HepG2 (cell line): ENCODE measurements around the gene IGLON5. TPM values are rescaled to one million over a fixed set of nuclear protein-coding genes. Genes with fewer than 3 reads are reported as not detected.
A peak's percentile ranks its signal among the peaks of the same experiment; 100 is the strongest.

Experiments used
- ATAC-seq: fragments of 200-7000 bp; cut with Tn5 transposase; 3 replicates; pipeline ENCODE4 v1.9.1; 2020; ENCODE audit warnings: mild to moderate bottlenecking, moderate library complexity
- BruUV-seq: library from RNA; stranded (reverse); fragments of 400-500 nt; replicated peaks from 2 replicates; lab custom pipeline; 2021; lab: Mats Ljungman, UMichigan
- CTCF ChIA-PET: fragments of 300-600 bp; formaldehyde crosslinking; extraction: SDS; loops from one replicate; lab custom pipeline; 2021; ENCODE audit warnings: low total read pairs, inconsistent platforms, low intra/inter-chr PET ratio; lab: Yijun Ruan, JAX
- POLR2A ChIA-PET: fragments of 350-600 bp; sonication (Branson Sonifier 250); formaldehyde crosslinking; loops from one replicate; lab custom pipeline; 2020; ENCODE audit warnings: antibody characterized with exemption, inconsistent platforms; lab: Yijun Ruan, JAX
- DNase-seq: peaks from one replicate; pipeline ENCODE4 v3.0.0-alpha.2; 2015; ENCODE audit warnings: low spot score
- FAIRE-seq: peaks from 3 replicates; lab custom pipeline; 2011; peaks lifted over from hg19 to GRCh38; lab: Jason Lieb, UNC
- H2AFZ ChIP-seq: one replicate; pipeline ENCODE4 v1.6.1; 2011; ENCODE audit warnings: low read length, inconsistent platforms
- H3K27ac ChIP-seq: fragments of 300-600 bp; 3 replicates; pipeline ENCODE4 v1.8.0; 2011; ENCODE audit warnings: mixed run types, mild to moderate bottlenecking, mixed read lengths, low read length, inconsistent platforms; ENCODE audit not compliant: insufficient read depth; ENCODE audit errors: extremely low read length
- H3K27me3 ChIP-seq, 2 experiments: fragments of 200-600 bp in 1 of 2; 2 replicates in 1 of 2; 3 replicates in 1 of 2; pipeline versions ENCODE4 v1.6.0 to v1.8.0; 2011; ENCODE audit warnings: low read length in 2 of 2, mild to moderate bottlenecking in 2 of 2, moderate library complexity in 2 of 2, inconsistent platforms in 1 of 2; ENCODE audit not compliant: insufficient read depth in 2 of 2, control insufficient read depth in 1 of 2
- H3K36me3 ChIP-seq, 2 experiments: fragments of 200-600 bp in 1 of 2; replicated peaks in 1 of 2; 2 replicates in 1 of 2; 3 replicates in 1 of 2; pipeline versions ENCODE4 v1.5.1 to v1.8.0; 2011; ENCODE audit warnings: low read length in 2 of 2, inconsistent platforms in 1 of 2; ENCODE audit not compliant: insufficient read depth in 2 of 2, control insufficient read depth in 1 of 2
- H3K4me1 ChIP-seq: 2 replicates; pipeline ENCODE4 v1.5.1; 2012; ENCODE audit warnings: low read length, inconsistent platforms; ENCODE audit not compliant: insufficient read depth
- H3K4me2 ChIP-seq: 2 replicates; pipeline ENCODE4 v1.6.0; 2011; ENCODE audit warnings: low read depth, low read length, inconsistent platforms
- H3K4me3 ChIP-seq, 3 experiments: fragments of 200-600 bp in 1 of 3; sonication (generic), shearing (Covaris generic) in 1 of 3; replicated peaks in 1 of 3; 2 replicates each; pipeline ENCODE4 v1.5.1; 2011 to 2016; ENCODE audit warnings: low read length in 3 of 3, inconsistent platforms in 2 of 3, low read depth in 2 of 3, mild to moderate bottlenecking in 2 of 3, control low read depth in 1 of 3, mixed read lengths in 1 of 3; ENCODE audit not compliant: insufficient read depth in 1 of 3
- H3K79me2 ChIP-seq: one replicate; pipeline ENCODE4 v1.6.1; 2011; ENCODE audit warnings: low read length, inconsistent platforms; ENCODE audit not compliant: insufficient read depth
- H3K9ac ChIP-seq: 2 replicates; pipeline ENCODE4 v1.6.0; 2011; ENCODE audit warnings: mild to moderate bottlenecking, low read depth, low read length, inconsistent platforms; ENCODE audit not compliant: insufficient read depth
- H3K9me3 ChIP-seq: 2 replicates; pipeline ENCODE4 v1.5.1; 2012; ENCODE audit warnings: mild to moderate bottlenecking, low read length
- H4K20me1 ChIP-seq: 2 replicates; pipeline ENCODE4 v1.6.0; 2011; ENCODE audit warnings: inconsistent platforms, mild to moderate bottlenecking, low read length, moderate library complexity; ENCODE audit not compliant: insufficient read depth
- ETV6 ChIP-seq: sonication (generic); formaldehyde crosslinking; conservative IDR thresholded peaks from 2 replicates; pipeline ENCODE4 v1.4.0; 2020; ENCODE audit warnings: missing genetic modification reagents
- HDAC6 ChIP-seq: fragments of 200-600 bp; sonication (generic); IDR thresholded peaks from 2 replicates; pipeline ENCODE4 v1.7.0; 2017; ENCODE audit warnings: mild to moderate bottlenecking, antibody characterized with exemption, low read length, low read depth
- KDM5B ChIP-seq: sonication (generic); formaldehyde crosslinking; IDR thresholded peaks from 2 replicates; pipeline ENCODE4 v1.4.0; 2020; ENCODE audit warnings: missing genetic modification reagents, mild to moderate bottlenecking, borderline replicate concordance
- KMT2B ChIP-seq: IDR thresholded peaks from 2 replicates; pipeline ENCODE4 v1.6.1; 2016; ENCODE audit warnings: missing genetic modification reagents, missing compliant biosample characterization
- NFIC ChIP-seq: IDR thresholded peaks from 2 replicates; pipeline ENCODE4 v1.6.1; 2012; ENCODE audit warnings: mild to moderate bottlenecking, low read length, inconsistent platforms
- NRL ChIP-seq: sonication (generic); formaldehyde crosslinking; IDR thresholded peaks from 2 replicates; pipeline ENCODE4 v1.5.0; 2020; ENCODE audit warnings: missing genetic modification reagents, mild to moderate bottlenecking, moderate library complexity, borderline replicate concordance
- PPARG ChIP-seq: conservative IDR thresholded peaks from 2 replicates; pipeline ENCODE4 v1.6.1; 2016; ENCODE audit warnings: missing biosample characterization, missing genetic modification reagents
- SMC3 ChIP-seq: IDR thresholded peaks from 2 replicates; pipeline ENCODE4 v1.6.1; 2011; ENCODE audit warnings: low read length, improper control_type of control experiment
- XRCC5 ChIP-seq: fragments of 200-400 bp; formaldehyde crosslinking; optimal IDR thresholded peaks from 2 replicates; pipeline ENCODE3; 2017; ENCODE audit warnings: mild to moderate bottlenecking, low read length
- ZBTB20 ChIP-seq: sonication (generic); formaldehyde crosslinking; IDR thresholded peaks from 2 replicates; pipeline ENCODE4 v1.8.1; 2023; ENCODE audit warnings: missing genetic modification reagents, low read depth, mild to moderate bottlenecking, borderline replicate concordance
- ZBTB3 ChIP-seq: sonication (generic); formaldehyde crosslinking; IDR thresholded peaks from 2 replicates; pipeline ENCODE4 v1.4.0; 2020; ENCODE audit warnings: low read depth, mild to moderate bottlenecking, moderate library complexity, missing genetic modification reagents, borderline replicate concordance
- ZNF160 ChIP-seq: sonication (generic); formaldehyde crosslinking; IDR thresholded peaks from 2 replicates; pipeline ENCODE4 v1.8.0; 2022; ENCODE audit warnings: mild to moderate bottlenecking, inconsistent platforms, missing genetic modification reagents
- ZNF317 ChIP-seq: sonication (generic); formaldehyde crosslinking; IDR thresholded peaks from 2 replicates; pipeline ENCODE4 v1.5.0; 2020; ENCODE audit warnings: mild to moderate bottlenecking, missing genetic modification reagents
- ZNF333 ChIP-seq: sonication (generic); formaldehyde crosslinking; IDR thresholded peaks from 2 replicates; pipeline ENCODE4 v1.4.0; 2020; ENCODE audit warnings: mild to moderate bottlenecking, missing genetic modification reagents, borderline replicate concordance
- ZNF441 ChIP-seq: sonication (generic); formaldehyde crosslinking; IDR thresholded peaks from 2 replicates; pipeline ENCODE4 v1.7.0; 2021; ENCODE audit warnings: missing genetic modification reagents, borderline replicate concordance
- ZNF605 ChIP-seq: sonication (generic); formaldehyde crosslinking; IDR thresholded peaks from 2 replicates; pipeline ENCODE4 v1.8.0; 2022; ENCODE audit warnings: mild to moderate bottlenecking, missing genetic modification reagents
- ZNF644 ChIP-seq: IDR thresholded peaks from 2 replicates; pipeline ENCODE4 v1.6.1; 2016; ENCODE audit warnings: low read depth
- ZNF687 ChIP-seq: sonication (generic); formaldehyde crosslinking; IDR thresholded peaks from 2 replicates; pipeline ENCODE4 v1.5.1; 2020; ENCODE audit warnings: mild to moderate bottlenecking, missing genetic modification reagents, moderate library complexity
- WGBS: methylation state at CpG from one replicate; pipeline ENCODE4 v1.1.6; 2017; ENCODE audit warnings: low lambda C conversion rate; 5-methylcytosine and 5-hydroxymethylcytosine counted together
- in situ Hi-C: cut with HindIII; loops from 2 replicates; pipeline ENCODE4 v1.10.0; 2017; ENCODE audit warnings: low pct_unique_long_range_greater_than_20kb; ENCODE audit not compliant: extremely low pct_ligation_motif_present
- intact Hi-C: fragments of 100-400 bp; cut with micrococcal nuclease; formaldehyde crosslinking; loops from one replicate; pipeline ENCODE4 v1.10.0; 2022; ENCODE audit not compliant: unreplicated experiment
- polyA plus RNA-seq, 8 experiments: library from polyadenylated mRNA; depleted of rRNA in 3 of 8; stranded (reverse) in 7 of 8; unstranded in 1 of 8; fragments of >200 nt; fragmentation: Illumina TruSeq in 4 of 8; extraction: Trizol in 4 of 8; gene quantifications; 2 replicates each; pipeline versions ENCODE4 v1.2.1 to v1.2.3, GENCODE V29; 2011 to 2016; ENCODE audit warnings: low read depth in 4 of 8, missing spikeins in 1 of 8, mixed read lengths in 1 of 8; ENCODE audit not compliant: insufficient read depth in 1 of 8
- total RNA-seq, 5 experiments: library from RNA; depleted of rRNA; stranded (reverse); fragments of >200 nt; fragmentation: Illumina TruSeq; extraction: Trizol; gene quantifications; 2 replicates each; pipeline ENCODE4 v1.2.3, GENCODE V29; 2016; ENCODE audit warnings: low read depth in 1 of 5

The IGLON5 gene
- total and polyA plus RNA-seq, 2 of the 13 experiments (the other 11 are each of a cell fraction or from before 2014, with no cell fraction given) = 0.04 to 5.7 TPM

- TF ChIP-seq ZNF441 (no peak), HDAC6 (no peak), ETV6 (no peak), ZBTB20 (CRISPR knock-in tag) (no peak), ZNF605 (CRISPR knock-in tag) (no peak), NFIC (no peak), NRL (no peak), ZNF160 (no peak)
Observed at GRCh38 chr19:51337861-51338562, 26.6 kb downstream of the IGLON5 start (continued).

DNA sequence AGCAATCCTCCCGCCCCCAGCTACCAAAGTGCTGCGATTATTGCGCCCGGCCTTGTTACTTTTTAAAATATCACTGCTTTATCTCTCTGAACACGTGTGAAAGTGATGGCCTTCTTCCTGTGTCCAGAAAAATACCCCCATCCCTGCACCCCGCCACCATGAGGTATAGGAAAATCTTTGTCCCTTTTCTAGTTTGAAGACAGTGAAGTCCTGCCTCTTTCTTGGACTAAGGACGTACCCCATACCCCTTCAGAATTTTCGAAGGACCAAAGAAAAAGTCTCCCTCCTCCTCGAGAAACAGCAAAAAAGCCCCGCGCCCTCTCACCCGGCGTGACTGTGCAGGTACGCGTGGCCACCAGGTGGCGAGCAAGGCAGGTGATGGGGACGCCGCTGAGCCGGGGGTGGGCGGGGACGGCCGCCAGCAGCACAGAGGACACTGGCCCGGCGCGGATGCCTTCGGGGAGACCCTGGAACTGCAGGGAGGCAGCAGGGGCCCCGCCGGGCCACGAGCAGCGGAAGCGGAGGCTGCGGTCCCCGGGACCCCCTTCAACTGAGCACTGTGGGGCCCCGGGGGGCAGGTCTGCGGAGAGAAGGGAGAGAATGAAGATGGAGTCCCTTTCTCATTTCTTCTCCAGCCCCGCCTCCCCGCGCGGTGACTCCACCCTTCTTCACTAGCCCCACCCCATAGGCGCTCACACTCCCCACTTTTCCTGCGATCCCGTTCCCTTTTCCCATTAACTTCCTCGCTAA, 27.3 kb downstream of the IGLON5 start:
- Histone ChIP-seq H4K20me1 (peaks cover 1% of the 10 kb centered on the region; the same call in 1 of the 2 replicates), H3K27ac (peak overlapping the region; percentile 40), H3K36me3 (peaks cover 7 to 8% of the 10 kb centered on the region in 2 experiments; a peak in 3 of 5 replicates), H3K4me2 (peak overlapping the region; percentile 86), H3K4me1 (peaks cover 43% of the 10 kb centered on the region), H3K4me3 (peak overlapping the region; percentile 67 to 80 (median 80)), H3K9me3 (no peaks in the 10 kb centered on the region), H3K27me3 (no peaks in the 10 kb centered on the region), H3K9ac (peak overlapping the region; percentile 53), H3K79me2 (no peaks in the 10 kb centered on the region), H2AFZ (no peak overlapping the region)
- intact Hi-C loops = loop anchor here (1.0 to 2.0 kb wide), 3 partner anchors 24 to 101 kb away; no protein-coding TSS in a partner anchor
- 22% methylated on average over 22 of the region's 43 CpGs for WGBS
- no peak for FAIRE-seq
- peak; percentile 74 for ATAC-seq
- in situ Hi-C loops = no loop called here
- POLR2A ChIA-PET = interaction anchor here (1.0 to 6.9 kb wide), 7 partner anchors 12 to 69 kb away, joined by 6 to 211 read pairs (median 27); partner anchors contain the start of genes ETFB and NKG7
- peak; percentile 68 for DNase-seq
- BruUV-seq = no TSS peak
- CTCF ChIA-PET = interaction anchor here (1.0 to 3.1 kb wide), 6 partner anchors 28 to 100 kb away, joined by 3 to 38 read pairs (median 9); no protein-coding TSS in a partner anchor
- TF ChIP-seq ZBTB3 (no peak), KDM5B (0 out of 2 replicates have a peak, but pooled peaks have one; percentile 30), ZNF644 (no peak), SMC3 (peak; percentile 49; the same call in 1 of the 2 replicates), KMT2B (no peak), ZNF687 (CRISPR knock-in tag) (peak; percentile 73), ZNF317 (CRISPR knock-in tag) (peak; percentile 95), ZNF333 (no peak), PPARG (CRISPR knock-in tag) (peak; percentile 46; the same call in 1 of the 2 replicates), XRCC5 (no peak)
